ENCODE results near the gene KCTD10.

DNA sequence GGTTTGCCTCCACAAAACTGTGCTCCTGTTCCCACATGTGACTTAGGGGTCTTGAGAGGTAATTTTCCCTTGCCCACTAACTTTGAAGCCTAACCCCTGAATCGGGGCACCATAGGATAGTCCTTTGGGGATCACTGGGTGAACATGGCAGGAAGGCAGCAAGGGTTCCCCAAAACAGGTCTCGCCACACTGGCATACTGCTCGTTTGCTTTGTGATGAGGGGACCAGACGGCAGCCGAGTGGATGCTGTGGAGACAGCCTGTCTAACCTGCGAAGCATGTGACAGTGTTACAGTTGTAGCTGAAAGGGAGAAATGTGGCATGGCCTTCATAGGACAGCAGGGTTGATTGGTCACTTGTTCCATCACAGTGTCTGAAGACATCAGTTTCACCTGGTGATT, 42.7 kb upstream of the KCTD10 start:
- TF ChIP-seq CTCF (optimal IDR thresholded peaks at IDR 0.05 in 1 of 3, IDR thresholded peaks at IDR 0.05 in 1 of 3, conservative IDR thresholded peaks at IDR 0.05 in 1 of 3; ENCODE audit: extremely low read depth in 1 of 3, insufficient read depth in 2 of 3, low read length in 3 of 3), result no peak
- no peak for TF ChIP-seq EZH2 (IDR thresholded peaks at IDR 0.05; ENCODE audit: low read length)
